OCI-LY7 (cell line): ENCODE measurements around the gene LDLRAD4.

Experiments
- EZH2phosphoT487 ChIP-seq: fragments of 200-600 bp; sonication (generic); IDR thresholded peaks from 2 replicates; pipeline ENCODE4 v1.6.1; 2018; ENCODE audit warnings: low read depth, borderline replicate concordance, mild to moderate bottlenecking, mixed run types, antibody characterized with exemption, low read length, moderate library complexity, mixed read lengths
- TF ChIP-seq, protein P1 (sequence below): fragments of 200-600 bp; sonication (generic); conservative IDR thresholded peaks from 2 replicates; pipeline ENCODE4 v1.5.1; 2014; ENCODE audit warnings: mild to moderate bottlenecking, antibody characterized with exemption, low read length, moderate library complexity, mixed read lengths

DNA sequence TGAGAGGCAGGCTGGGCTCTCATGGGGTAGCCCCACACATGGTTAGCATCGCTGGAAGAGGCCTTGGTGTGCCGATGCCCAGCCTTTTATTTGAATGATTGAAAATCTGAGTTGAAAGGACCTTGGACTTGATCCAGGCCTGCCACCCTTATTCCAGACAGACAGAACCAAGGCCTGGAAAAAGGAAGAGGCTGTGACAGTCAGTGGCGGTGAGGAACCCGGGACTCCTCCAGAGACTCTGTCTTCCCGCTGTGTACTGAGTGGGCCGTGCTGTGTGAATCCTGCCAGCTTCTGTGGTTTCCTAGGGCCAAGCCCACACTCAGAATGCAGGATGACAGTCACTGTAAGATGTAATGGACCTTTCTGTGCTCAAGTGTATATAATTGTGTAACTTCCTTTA is 218.5 kb downstream of the LDLRAD4 start:
- TF ChIP-seq, protein P1, sequence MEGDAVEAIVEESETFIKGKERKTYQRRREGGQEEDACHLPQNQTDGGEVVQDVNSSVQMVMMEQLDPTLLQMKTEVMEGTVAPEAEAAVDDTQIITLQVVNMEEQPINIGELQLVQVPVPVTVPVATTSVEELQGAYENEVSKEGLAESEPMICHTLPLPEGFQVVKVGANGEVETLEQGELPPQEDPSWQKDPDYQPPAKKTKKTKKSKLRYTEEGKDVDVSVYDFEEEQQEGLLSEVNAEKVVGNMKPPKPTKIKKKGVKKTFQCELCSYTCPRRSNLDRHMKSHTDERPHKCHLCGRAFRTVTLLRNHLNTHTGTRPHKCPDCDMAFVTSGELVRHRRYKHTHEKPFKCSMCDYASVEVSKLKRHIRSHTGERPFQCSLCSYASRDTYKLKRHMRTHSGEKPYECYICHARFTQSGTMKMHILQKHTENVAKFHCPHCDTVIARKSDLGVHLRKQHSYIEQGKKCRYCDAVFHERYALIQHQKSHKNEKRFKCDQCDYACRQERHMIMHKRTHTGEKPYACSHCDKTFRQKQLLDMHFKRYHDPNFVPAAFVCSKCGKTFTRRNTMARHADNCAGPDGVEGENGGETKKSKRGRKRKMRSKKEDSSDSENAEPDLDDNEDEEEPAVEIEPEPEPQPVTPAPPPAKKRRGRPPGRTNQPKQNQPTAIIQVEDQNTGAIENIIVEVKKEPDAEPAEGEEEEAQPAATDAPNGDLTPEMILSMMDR: no peak
- TF ChIP-seq EZH2phosphoT487: no peak
